Muscle of back (tissue), 11 donors: ENCODE data around the gene SCN2B. TPM values are rescaled to one million over a fixed set of nuclear protein-coding genes. Genes with fewer than 3 reads are reported as not detected.

Experiments used
- DNase-seq, 3 donors: peaks; one replicate each; pipeline versions ENCODE4 v3.0.0 to v3.0.0-alpha.2; 2013
- polyA plus RNA-seq, 10 donors: library from polyadenylated mRNA; unstranded; fragments of 120-200 nt; gene quantifications; one replicate each; pipeline ENCODE4 v1.2.1, GENCODE V29; 2013; ENCODE audit not compliant: insufficient read length in 10 of 10

The SCN2B gene
- polyA plus RNA-seq, 10 donors = 2.5 to 7.0 (median 5.0) TPM

DNA sequence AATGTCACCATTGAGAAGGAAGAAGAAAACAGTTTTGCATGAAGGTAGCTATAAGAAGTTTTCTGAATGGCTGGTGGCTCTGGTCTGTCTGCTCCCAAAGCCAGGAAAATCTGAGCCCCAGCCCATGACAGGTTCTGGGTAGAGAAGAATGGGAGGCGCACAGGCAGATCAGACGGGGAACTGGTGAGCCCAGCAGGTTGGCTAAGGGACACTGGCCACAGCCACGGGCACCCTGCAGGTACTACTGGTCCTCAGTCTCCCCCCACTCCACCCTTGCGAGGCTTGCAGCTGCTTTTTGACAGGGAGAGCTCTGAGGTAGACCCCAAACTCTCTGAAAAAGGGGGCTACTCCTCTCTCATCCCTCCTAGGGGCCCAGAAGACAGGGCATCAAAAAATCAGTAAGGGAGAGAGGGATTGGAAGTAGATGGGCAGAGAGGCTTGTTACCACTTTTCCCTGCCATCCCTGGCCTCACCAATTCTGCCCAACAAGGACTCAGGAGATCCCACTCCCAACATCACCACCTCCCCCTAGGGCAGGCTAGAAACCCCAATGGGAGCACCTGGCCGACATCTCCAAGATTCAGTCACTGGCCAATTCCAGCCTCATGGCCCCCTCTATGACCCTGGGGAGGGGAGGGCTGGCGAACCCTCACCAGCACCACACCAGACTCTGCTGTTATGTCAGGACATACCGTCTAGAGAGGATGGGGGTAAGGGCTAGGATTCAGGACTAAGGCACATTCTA, 41.2 kb downstream of the SCN2B start:
- DNase-seq = no peak

DNA sequence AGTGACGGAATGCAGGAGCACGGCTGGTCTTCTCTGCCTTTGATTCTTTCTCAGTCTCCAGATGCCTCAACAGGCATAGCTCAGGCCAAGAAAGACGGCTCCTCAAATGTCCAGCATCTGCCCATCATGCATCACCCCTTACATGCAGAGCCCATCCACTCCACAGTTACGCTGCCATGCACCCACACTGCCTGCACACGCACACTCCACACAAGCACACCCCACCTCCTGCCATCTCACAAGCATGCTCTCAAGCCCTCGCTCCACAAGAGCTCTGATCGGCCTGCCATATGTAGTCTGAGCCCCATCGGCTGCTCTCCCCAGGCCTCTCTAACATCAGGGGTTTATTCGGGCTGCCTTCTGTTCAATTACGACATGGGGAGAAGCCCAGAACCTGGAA, 42.6 kb downstream of the SCN2B start:
- no peak for DNase-seq

DNA sequence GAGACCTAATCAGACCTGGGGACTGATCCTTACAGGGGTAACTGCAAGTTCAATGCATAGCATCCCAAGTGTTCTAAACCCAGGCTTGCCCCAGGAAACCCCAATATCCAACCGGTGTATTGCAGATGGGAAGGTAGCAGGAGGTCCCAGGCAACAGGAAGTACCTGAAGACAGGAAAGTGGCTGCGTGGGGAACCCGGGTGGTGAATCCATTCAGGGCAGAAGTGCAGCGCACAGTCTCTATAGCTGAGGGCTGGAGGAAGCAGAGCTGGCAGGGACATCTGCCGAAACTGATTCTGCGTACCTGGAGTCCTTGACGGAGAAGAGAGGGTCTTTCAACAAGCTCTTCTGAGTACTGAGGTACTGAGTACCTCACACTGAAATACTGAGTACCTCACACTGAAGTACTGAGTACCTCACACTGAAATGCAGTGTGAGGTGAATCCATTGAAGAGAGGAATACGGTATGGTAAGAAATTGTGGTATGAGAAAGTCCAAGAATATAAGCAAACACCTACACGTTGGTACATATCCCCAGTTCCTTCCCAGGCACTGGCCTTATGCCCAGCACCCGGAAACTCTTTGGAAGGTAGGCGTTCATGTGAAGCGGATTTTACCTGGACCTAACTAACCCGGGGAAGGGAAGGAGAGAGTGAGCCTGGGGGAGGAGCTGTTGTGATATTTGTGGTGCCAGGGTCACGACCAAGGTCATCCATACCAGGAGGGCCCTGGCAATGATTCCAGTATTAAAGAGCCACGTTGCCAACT, 43.9 kb downstream of the SCN2B start:
- DNase-seq = no peak

DNA sequence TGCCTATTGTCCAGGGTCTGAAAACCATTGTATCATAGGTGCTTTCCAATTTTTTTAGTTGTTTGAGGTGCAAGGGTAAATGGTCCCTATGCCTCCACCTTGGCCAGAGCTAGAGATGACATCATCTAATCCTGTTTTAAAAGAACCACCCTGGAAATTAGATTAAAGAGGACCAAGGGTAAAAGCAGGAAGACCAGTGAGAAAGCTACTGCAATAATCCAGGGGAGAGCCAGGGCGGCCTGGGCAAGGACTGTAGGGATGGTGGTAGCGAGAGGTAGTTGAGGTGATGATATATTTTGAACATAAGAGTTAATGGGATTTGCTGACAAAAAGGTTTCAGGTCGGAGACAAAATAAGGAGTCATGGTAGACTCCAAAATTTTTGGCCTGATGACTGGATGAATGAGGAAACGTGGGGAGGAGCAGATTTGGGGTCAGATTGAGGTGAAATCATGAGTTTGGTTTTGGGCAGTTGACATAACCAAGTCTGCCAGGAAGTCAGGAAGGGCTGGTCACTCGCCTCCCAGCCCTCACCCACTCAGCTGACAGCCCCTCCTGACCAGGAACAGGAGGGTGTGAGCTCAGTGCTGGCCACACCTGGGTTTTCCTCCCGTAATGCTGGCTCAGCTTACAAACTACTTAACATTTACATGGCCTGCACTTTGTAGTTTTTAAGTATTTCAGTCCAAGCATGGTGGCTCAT, 46.8 kb downstream of the SCN2B start:
- no peak for DNase-seq

DNA sequence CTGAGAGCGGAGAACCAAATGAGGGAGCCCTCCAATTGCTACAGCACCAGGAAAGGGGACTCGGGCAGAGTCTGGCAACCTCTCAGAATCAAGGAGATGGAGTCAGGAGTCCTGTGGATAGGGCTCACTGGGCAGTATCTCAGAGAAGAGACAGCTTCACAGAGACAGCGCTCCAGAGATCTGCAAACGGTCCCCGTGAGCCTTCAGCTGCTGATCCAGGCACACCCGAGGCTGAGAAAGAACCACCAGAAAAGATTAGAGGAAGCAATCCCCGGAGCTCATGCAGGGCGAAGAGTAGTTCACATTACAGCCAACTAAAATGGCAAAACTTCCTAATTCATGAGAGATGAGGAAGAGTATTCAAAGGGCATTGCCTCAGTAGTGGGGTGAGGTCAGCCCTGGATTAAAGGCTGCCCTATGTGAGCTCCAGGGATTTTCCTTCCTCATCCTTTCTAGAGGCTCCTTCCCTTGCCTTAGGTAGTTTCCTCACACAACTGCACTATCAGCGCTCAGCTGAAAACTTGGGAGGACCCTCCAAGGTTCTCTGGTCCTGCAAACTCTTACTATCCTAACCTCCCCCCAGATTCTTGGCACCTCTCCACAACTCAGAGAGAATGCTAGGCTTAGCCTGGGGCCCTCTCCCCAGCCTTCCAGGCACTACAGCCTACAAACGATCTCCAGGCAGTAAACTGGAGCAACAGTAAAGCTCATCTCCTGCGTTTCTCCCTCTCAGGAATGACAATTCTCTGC, 47.5 kb downstream of the SCN2B start:
- peak in 1 of 3 donors; percentile 52 for DNase-seq

DNA sequence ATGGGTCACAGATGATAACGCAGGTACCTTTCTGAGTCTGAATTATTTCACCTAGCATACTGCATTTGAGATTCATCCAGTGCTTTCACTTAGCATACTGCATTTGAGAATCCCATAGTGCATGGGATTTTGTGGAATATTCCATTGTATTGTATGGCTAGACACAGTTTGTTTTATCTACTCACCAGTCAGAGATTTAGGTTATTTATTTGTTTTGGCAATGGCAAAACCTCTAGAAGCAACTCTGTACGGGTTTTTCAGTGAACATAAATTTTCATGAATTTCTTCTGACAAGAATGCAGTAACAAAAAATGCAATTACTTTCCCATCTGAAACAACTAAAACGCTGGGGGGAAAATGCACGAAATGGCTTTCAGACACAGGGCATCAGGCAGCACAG, 48.1 kb downstream of the SCN2B start:
- no peak for DNase-seq

DNA sequence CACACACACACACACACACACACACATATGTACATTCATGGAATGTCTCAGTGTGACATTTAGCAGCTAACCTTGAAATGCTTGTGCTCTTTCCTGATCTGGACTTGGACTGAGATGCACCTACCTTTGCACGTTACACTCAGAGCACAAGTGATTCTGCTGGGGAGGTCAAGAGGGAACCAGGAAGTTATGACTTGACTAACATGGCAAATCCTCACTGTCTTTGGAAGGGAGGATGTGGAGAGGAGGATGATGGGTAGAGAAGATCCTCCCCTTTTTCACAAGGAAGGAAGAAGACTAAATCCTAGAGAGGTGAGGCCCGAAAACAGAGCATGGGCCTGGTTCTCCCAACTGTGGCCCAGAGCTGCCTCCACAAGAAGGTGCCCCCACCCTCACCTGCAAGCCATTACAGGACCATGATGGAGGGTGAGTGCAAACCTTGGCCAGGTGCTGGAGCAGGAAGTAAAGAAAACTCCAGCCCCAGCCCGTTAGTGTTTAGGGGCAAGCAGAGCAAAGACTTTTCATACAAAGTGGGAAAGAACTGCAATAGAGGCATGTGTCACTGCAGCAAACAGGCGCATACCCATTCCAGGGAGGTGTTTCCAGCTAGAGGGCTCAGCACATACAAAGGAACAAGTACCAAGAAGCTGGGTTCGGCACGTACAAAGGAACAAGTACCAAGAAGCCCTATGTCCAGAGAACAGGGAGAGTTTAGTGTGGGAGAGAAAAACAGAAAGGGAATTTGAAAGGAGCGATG, 50.2 kb downstream of the SCN2B start:
- DNase-seq = no peak

DNA sequence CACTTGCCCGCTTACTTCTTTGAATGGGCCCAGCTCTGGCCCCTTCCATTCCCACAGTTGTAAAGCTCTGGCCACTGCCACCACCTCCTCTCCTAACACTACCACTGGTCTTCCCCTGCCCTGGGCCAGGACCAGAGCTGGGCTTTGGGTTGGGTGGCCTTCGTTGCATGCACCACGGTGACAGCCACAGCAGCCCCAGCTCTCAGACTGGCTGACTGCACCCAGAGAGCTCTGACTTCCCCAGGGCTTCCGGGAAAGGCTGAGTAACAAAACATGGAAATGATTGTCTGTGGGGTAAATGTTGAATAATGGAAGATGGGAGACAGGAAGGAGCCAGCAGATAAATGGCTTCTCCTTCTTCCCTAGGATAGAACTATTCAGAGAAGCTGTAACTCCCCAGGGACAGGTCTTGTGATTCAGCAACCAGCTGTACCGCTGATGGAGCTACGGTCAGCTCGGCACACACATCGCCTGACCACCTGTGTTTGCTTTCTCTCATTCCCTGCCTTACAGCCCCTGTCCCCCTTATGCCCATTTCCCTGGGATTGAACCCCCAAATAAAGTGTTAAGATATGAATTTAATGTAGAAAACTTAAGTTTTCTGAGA, 51.4 kb downstream of the SCN2B start:
- no peak for DNase-seq

DNA sequence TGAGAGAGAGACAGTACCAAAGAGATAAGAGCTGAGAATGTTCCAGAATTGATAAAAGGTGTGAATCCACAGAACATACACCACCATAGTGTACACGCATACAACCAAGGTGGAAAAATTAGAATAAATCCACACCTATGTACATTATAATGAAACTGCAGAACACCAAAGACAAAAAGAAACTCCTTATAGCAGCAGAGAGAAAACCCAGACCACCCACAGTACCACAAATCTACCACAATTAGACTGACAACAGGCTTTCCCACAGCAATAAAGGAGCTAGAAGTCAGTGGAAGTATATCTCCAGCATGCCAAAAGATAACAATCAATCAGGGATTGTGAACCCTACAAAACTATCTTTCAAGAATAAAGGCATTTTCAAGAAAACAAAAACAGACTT, 55.6 kb downstream of the SCN2B start:
- DNase-seq = no peak

DNA sequence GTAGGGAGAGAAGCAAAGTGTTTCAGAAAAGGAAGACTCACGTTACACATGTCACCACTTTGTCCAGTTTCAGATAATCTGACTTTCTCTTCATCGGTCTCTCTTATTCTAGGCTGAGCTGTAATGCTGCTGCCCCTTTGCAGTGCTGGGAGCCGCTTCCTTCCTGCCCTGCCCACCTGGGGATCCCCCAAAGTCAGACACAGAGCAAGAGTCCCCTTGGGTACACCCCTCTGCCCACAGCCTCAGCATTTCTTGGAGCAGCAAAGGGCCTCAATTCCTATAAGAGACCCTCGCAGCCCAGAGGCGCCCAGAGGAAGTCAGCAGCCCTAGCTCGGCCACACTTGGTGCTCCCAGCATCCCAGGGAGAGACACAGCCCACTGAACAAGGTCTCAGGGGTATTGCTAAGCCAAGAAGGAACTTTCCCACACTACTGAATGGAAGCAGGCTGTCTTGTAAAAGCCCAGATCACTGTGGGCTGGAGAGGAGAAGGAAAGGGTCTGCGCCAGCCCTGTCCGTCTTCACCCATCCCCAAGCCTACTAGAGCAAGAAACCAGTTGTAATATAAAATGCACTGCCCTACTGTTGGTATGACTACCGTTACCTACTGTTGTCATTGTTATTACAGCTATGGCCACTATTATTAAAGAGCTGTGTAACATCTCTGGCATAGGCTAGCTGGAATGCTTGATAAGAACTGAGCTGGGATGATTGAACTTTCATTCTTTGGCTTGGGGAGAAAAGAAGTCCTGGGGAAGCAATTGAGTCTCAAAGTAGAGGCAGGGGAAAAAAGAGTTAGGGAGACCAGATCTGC, 58.4 kb downstream of the SCN2B start:
- no peak for DNase-seq

DNA sequence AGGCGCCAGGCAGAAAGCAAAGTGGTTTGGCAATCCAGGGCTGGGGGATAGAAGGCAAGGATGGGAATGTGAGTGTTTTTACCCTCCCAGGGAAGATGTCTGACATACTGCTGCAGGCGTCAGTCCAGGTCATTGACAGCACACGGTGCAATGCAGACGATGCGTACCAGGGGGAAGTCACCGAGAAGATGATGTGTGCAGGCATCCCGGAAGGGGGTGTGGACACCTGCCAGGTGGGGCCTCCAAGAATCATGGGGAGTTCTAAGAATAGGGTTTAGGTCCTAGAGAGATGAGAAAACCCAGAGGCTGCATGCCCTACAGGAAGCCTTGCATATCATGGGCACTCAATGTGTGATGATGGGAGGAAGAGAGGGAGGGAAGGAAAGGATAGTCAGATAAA, 61.4 kb downstream of the SCN2B start:
- no peak for DNase-seq

DNA sequence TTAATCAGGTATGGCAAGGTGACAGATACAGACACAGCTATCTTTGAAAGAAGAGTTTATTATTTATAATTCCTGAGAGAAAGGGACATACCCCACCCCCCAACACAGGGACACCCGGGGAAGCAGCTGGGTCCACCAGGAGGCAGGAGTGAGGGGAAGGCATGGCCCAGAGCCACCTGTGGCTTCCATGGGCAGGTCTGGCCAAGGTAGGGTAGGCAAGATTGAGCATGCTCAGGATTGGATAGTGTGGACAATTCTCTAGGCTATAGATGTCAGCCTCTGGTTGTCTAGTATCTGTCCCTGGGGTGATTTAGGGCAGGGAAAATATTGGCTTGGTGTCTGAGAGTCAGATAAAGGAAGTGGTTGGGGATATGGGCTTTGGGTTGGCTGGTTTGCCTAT, 62.2 kb downstream of the SCN2B start:
- DNase-seq = no peak

DNA sequence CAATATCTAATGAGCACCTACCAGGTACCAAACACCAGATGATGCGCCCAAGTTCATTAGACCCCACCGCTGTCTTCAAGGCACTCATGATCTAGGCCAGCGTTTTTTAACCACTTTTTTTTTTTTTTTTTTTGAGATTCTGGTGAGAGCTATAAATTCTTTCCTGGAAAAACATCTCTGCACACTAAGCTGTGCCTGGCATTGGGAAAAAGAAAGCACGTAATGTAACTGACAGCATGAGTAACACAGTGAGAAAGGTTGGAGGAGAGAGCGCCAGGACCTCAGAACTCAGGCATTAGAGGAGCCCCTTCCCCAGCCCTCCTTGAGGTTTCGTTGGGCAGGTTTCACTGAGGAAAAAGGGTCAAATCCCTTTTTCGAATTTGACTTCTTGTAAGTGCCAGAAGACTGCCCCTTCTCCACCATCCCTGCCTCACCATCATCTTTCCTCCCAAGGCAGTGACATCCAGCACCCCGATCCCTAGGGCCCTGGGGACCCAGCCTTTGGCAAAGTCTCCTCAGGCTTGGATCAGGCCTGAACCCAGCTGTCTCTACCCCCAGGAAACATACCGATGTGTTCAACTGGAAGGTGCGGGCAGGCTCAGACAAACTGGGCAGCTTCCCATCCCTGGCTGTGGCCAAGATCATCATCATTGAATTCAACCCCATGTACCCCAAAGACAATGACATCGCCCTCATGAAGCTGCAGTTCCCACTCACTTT, 63.6 kb downstream of the SCN2B start:
- no peak for DNase-seq

Other genes starting within 250 kb of the SCN2B start
- 1 to 10 TPM in 2 of 10 donors, under 1 TPM in 5, not detected in 3; 0.10 to 2.0 (median 0.13) TPM for gene TMPRSS13, start 247.2 kb downstream of the SCN2B start, polyA plus RNA-seq
- gene IL10RA, start 190.2 kb downstream of the SCN2B start, polyA plus RNA-seq = 10 to 100 TPM in 1 of 10 donors, 1 to 10 TPM in 9; 3.7 to 13.4 (median 4.4) TPM
- 1 to 10 TPM in 1 of 10 donors, under 1 TPM in 9; 0.04 to 1.3 (median 0.14) TPM for gene TMPRSS4, start 99.6 kb downstream of the SCN2B start, polyA plus RNA-seq
- under 1 TPM in 7 of 10 donors, not detected in 3; 0.05 to 0.28 (median 0.17) TPM for gene SMIM35, start 89.7 kb downstream of the SCN2B start, polyA plus RNA-seq
- 1 to 10 TPM; 2.2 to 6.1 (median 3.4) TPM for gene SCN4B, start 23.8 kb downstream of the SCN2B start, polyA plus RNA-seq
- gene JAML, start 48.4 kb upstream of the SCN2B start, polyA plus RNA-seq = 1 to 10 TPM; 1.4 to 6.4 (median 3.0) TPM
- 1 to 10 TPM in 3 of 10 donors, under 1 TPM in 7; 0.42 to 1.3 (median 0.72) TPM for gene MPZL3, start 75.7 kb upstream of the SCN2B start, polyA plus RNA-seq
- gene MPZL2, start 87.7 kb upstream of the SCN2B start, polyA plus RNA-seq = 1 to 10 TPM in 8 of 10 donors, under 1 TPM in 2; 0.71 to 9.6 (median 1.6) TPM
- 10 to 100 TPM in 1 of 10 donors, 1 to 10 TPM in 1, under 1 TPM in 8; 0.20 to 26.8 (median 0.59) TPM for gene CD3E, start 128.1 kb upstream of the SCN2B start, polyA plus RNA-seq
- 10 to 100 TPM in 1 of 10 donors, 1 to 10 TPM in 1, under 1 TPM in 2, not detected in 6; 0.29 to 16.5 (median 1.5) TPM for gene CD3D, start 166.1 kb upstream of the SCN2B start, polyA plus RNA-seq
- 1 to 10 TPM in 2 of 10 donors, under 1 TPM in 7, not detected in 1; 0.14 to 5.4 (median 0.31) TPM for gene CD3G, start 167.7 kb upstream of the SCN2B start, polyA plus RNA-seq
- 10 to 100 TPM; 16.4 to 28.0 (median 23.8) TPM for gene UBE4A, start 183.0 kb upstream of the SCN2B start, polyA plus RNA-seq
- gene ATP5MG, start 225.0 kb upstream of the SCN2B start, polyA plus RNA-seq = 100 to 1,000 TPM; 318 to 455 (median 363) TPM